HepG2 (cell line): ENCODE measurements around the gene SPATA25. TPM values are rescaled to one million over a fixed set of nuclear protein-coding genes. Genes with fewer than 3 reads are reported as not detected.

Experiments
- DPF2 ChIP-seq: sonication (generic); formaldehyde crosslinking; IDR thresholded peaks from 2 replicates; pipeline ENCODE4 v1.4.0; 2020; ENCODE audit warnings: mild to moderate bottlenecking, low read depth, missing genetic modification reagents, borderline replicate concordance
- GLI4 ChIP-seq: sonication (generic); formaldehyde crosslinking; IDR thresholded peaks from 2 replicates; pipeline ENCODE4 v1.5.1; 2020; ENCODE audit warnings: missing genetic modification reagents, mild to moderate bottlenecking, moderate library complexity, borderline replicate concordance
- KLF9 ChIP-seq: IDR thresholded peaks from 2 replicates; pipeline ENCODE4 v1.6.1; 2016; ENCODE audit warnings: low read depth
- MIXL1 ChIP-seq: IDR thresholded peaks from 2 replicates; pipeline ENCODE4 v1.6.1; 2016
- REPIN1 ChIP-seq: sonication (generic); formaldehyde crosslinking; IDR thresholded peaks from 2 replicates; pipeline ENCODE4 v1.8.0; 2022; ENCODE audit warnings: missing genetic modification reagents, low read depth, mild to moderate bottlenecking, borderline replicate concordance
- SSRP1 ChIP-seq: IDR thresholded peaks from 2 replicates; pipeline ENCODE4 v1.6.1; 2016; ENCODE audit warnings: control low read depth
- ZBTB2 ChIP-seq: sonication (generic); formaldehyde crosslinking; IDR thresholded peaks from 2 replicates; pipeline ENCODE4 v1.8.0; 2022; ENCODE audit warnings: low read depth, missing genetic modification reagents
- ZC3H13 ChIP-seq: sonication (generic); formaldehyde crosslinking; IDR thresholded peaks from 2 replicates; pipeline ENCODE4 v1.8.1; 2023; ENCODE audit warnings: mild to moderate bottlenecking, missing genetic modification reagents, moderate library complexity
- ZHX1 ChIP-seq: sonication (generic); formaldehyde crosslinking; IDR thresholded peaks from 2 replicates; pipeline ENCODE4 v1.8.1; 2022; ENCODE audit warnings: low read depth, mild to moderate bottlenecking, missing genetic modification reagents
- ZNF275 ChIP-seq: sonication (generic); formaldehyde crosslinking; IDR thresholded peaks from 2 replicates; pipeline ENCODE4 v1.8.0; 2022; ENCODE audit warnings: missing genetic modification reagents, mild to moderate bottlenecking, inconsistent platforms, borderline replicate concordance
- ZNF841 ChIP-seq: sonication (generic); formaldehyde crosslinking; IDR thresholded peaks from 2 replicates; pipeline ENCODE4 v1.8.1; 2023; ENCODE audit warnings: missing genetic modification reagents, borderline replicate concordance
- polyA plus RNA-seq, 8 experiments: library from polyadenylated mRNA; depleted of rRNA in 3 of 8; stranded (reverse) in 7 of 8; unstranded in 1 of 8; fragments of >200 nt; fragmentation: Illumina TruSeq in 4 of 8; extraction: Trizol in 4 of 8; gene quantifications; 2 replicates each; pipeline versions ENCODE4 v1.2.1 to v1.2.3, GENCODE V29; 2011 to 2016; ENCODE audit warnings: low read depth in 4 of 8, missing spikeins in 1 of 8, mixed read lengths in 1 of 8; ENCODE audit not compliant: insufficient read depth in 1 of 8
- total RNA-seq, 5 experiments: library from RNA; depleted of rRNA; stranded (reverse); fragments of >200 nt; fragmentation: Illumina TruSeq; extraction: Trizol; gene quantifications; 2 replicates each; pipeline ENCODE4 v1.2.3, GENCODE V29; 2016; ENCODE audit warnings: low read depth in 1 of 5

SPATA25 gene
- total and polyA plus RNA-seq, 2 of the 13 experiments (the other 11 are each of a cell fraction or from before 2014, with no cell fraction given) = 4.8 to 7.6 TPM

- TF ChIP-seq MIXL1 (CRISPR knock-in tag) (no peak; the same call in 1 of the 2 replicates), KLF9 (CRISPR knock-in tag) (peak; percentile 26; the same call in 1 of the 2 replicates), ZNF841 (CRISPR knock-in tag) (0 out of 2 replicates have a peak, but pooled peaks have one; percentile 9), ZHX1 (CRISPR knock-in tag) (no peak; the same call in 1 of the 2 replicates), ZC3H13 (CRISPR knock-in tag) (peak; percentile 99), GLI4 (peak; percentile 82; the same call in 1 of the 2 replicates), SSRP1 (CRISPR knock-in tag) (peak; percentile 27; the same call in 1 of the 2 replicates), DPF2 (CRISPR knock-in tag) (peak; percentile 70), REPIN1 (no peak), ZBTB2 (peak; percentile 14; the same call in 1 of the 2 replicates), ZNF275 (peak; percentile 3)
These were observed 46.7 kb upstream of the SPATA25 start (continued) for GRCh38 chr20:45934046-45934585.
